ENCODE results near the gene OCRL. TPM values are rescaled to one million over a fixed set of nuclear protein-coding genes. Genes with fewer than 3 reads are reported as not detected.

Gene OCRL
- total RNA-seq, 1 experiment from 2014 or later, result 24.2 TPM

- Histone ChIP-seq H3K4me3 (ENCODE audit: low read depth, low read length) (no peak overlapping the region), H3K4me1 (no peaks in the 10 kb centered on the region), H3K27me3 (replicated peaks; ENCODE audit: control insufficient read depth, insufficient read depth, low read length) (no peaks in the 10 kb centered on the region), H3K9me3 (no peaks in the 10 kb centered on the region), H3K36me3 (ENCODE audit: control insufficient read depth, insufficient read depth, low read length) (no peaks in the 10 kb centered on the region; the same call in 1 of the 2 replicates)
- no TSS peak for BruUV-seq (replicated peaks)
- no peak for DNase-seq
- H3K4me1 Mint-ChIP-seq (ENCODE audit: low read depth, unreplicated experiment), result no peaks in the 10 kb centered on the region
- ChIA-PET CTCF (no interaction called here), POLR2A (no interaction called here)
- TF ChIP-seq CTCF (IDR thresholded peaks at IDR 0.05; ENCODE audit: insufficient read depth in 1 of 2, low read depth in 1 of 2, low read length in 1 of 2, severe bottlenecking in 1 of 2, unreplicated experiment in 1 of 2), result no peak
- peaks cover 5% of the 10 kb centered on the region for H3K36me3 Mint-ChIP-seq (ENCODE audit: insufficient read depth, unreplicated experiment)
- no peak overlapping the region for H3K27ac Mint-ChIP-seq (ENCODE audit: unreplicated experiment)
- H3K27me3 Mint-ChIP-seq (ENCODE audit: insufficient read depth, unreplicated experiment), result no peaks in the 10 kb centered on the region
- H3K9me3 Mint-ChIP-seq (ENCODE audit: unreplicated experiment), result no peaks in the 10 kb centered on the region
- intact Hi-C loops (cut with micrococcal nuclease; ENCODE audit: unreplicated experiment), result no loop called here
- H3K4me3 Mint-ChIP-seq (ENCODE audit: unreplicated experiment), result no peak overlapping the region
Observed at GRCh38 chrX:129594781-129595180, 54.7 kb downstream of the OCRL start.

DNA sequence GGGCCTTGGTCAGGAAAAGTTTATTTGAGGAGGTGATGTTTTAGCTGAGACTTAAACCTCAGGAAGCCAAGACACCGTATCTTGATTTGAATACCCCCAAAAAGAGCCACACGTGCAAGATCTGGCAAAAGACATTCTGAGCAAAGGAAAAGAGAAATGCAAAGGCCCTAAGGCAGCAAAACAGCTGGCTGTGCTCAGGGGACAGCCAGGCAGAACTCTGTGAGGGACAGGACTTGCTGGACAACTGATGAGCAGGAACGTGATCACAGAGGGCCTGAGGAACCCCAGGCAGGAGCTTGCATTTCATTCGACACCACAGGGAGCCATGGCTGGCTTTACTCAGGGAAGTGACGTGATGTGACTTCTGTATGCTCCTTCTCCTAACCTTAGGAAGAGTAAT, 56.0 kb downstream of the OCRL start:
- H3K36me3 ChIP-seq (ENCODE audit: control insufficient read depth, insufficient read depth, low read length), result no peaks in the 10 kb centered on the region; the same call in 1 of the 2 replicates
- no TSS peak for BruUV-seq (replicated peaks)
- POLR2A ChIA-PET, result no interaction called here
- H3K4me3 ChIP-seq (ENCODE audit: low read depth, low read length), result no peak overlapping the region
- H3K4me1 ChIP-seq, result no peaks in the 10 kb centered on the region
- Mint-ChIP-seq H3K27me3 (ENCODE audit: insufficient read depth, unreplicated experiment) (no peaks in the 10 kb centered on the region), H3K27ac (ENCODE audit: unreplicated experiment) (no peak overlapping the region), H3K4me3 (ENCODE audit: unreplicated experiment) (no peak overlapping the region), H3K9me3 (ENCODE audit: unreplicated experiment) (no peaks in the 10 kb centered on the region), H3K4me1 (ENCODE audit: low read depth, unreplicated experiment) (no peaks in the 10 kb centered on the region), H3K36me3 (ENCODE audit: insufficient read depth, unreplicated experiment) (peaks cover 5% of the 10 kb centered on the region)
- no peaks in the 10 kb centered on the region for H3K27me3 ChIP-seq (replicated peaks; ENCODE audit: control insufficient read depth, insufficient read depth, low read length)
- no peak for DNase-seq
- CTCF ChIA-PET, result no interaction called here
- no peak for TF ChIP-seq CTCF (IDR thresholded peaks at IDR 0.05; ENCODE audit: insufficient read depth in 1 of 2, low read depth in 1 of 2, low read length in 1 of 2, severe bottlenecking in 1 of 2, unreplicated experiment in 1 of 2)
- intact Hi-C loops (cut with micrococcal nuclease; ENCODE audit: unreplicated experiment), result no loop called here
- no peaks in the 10 kb centered on the region for H3K9me3 ChIP-seq

DNA sequence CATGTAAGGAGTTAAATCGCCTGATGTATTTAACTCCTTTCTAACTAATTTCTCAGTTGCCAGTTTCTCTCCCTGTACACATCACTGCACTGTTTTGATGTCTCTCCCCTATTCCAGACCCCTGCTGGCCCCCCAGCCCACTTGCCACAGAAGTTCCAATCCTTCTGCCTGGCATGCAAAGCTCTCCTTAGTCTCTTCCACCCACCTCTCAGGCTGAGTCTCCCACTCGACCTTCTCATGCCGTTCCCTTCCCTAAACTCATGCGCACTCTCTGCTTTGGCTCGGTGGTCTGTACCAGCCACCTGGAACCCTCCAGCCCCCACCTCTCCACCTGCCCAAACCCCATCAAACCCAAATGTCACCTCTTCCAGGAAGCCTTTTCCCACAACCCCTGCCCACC, 57.8 kb downstream of the OCRL start:
- Mint-ChIP-seq H3K4me1 (ENCODE audit: low read depth, unreplicated experiment) (no peaks in the 10 kb centered on the region), H3K4me3 (ENCODE audit: unreplicated experiment) (no peak overlapping the region)
- CTCF ChIA-PET, result no interaction called here

More for the DNA sequence above, 57.8 kb downstream of the OCRL start:
- intact Hi-C loops (cut with micrococcal nuclease; ENCODE audit: unreplicated experiment), result no loop called here
- POLR2A ChIA-PET, result no interaction called here
- Histone ChIP-seq H3K27me3 (replicated peaks; ENCODE audit: control insufficient read depth, insufficient read depth, low read length) (no peaks in the 10 kb centered on the region), H3K9me3 (no peaks in the 10 kb centered on the region), H3K4me1 (no peaks in the 10 kb centered on the region), H3K36me3 (ENCODE audit: control insufficient read depth, insufficient read depth, low read length) (no peaks in the 10 kb centered on the region; the same call in 1 of the 2 replicates), H3K4me3 (ENCODE audit: low read depth, low read length) (no peak overlapping the region)
- H3K36me3 Mint-ChIP-seq (ENCODE audit: insufficient read depth, unreplicated experiment), result no peaks in the 10 kb centered on the region
- no peaks in the 10 kb centered on the region for H3K27me3 Mint-ChIP-seq (ENCODE audit: insufficient read depth, unreplicated experiment)
- no peaks in the 10 kb centered on the region for H3K9me3 Mint-ChIP-seq (ENCODE audit: unreplicated experiment)
- no peak for DNase-seq
- TF ChIP-seq CTCF (IDR thresholded peaks at IDR 0.05; ENCODE audit: insufficient read depth in 1 of 2, low read depth in 1 of 2, low read length in 1 of 2, severe bottlenecking in 1 of 2, unreplicated experiment in 1 of 2), result no peak
- H3K27ac Mint-ChIP-seq (ENCODE audit: unreplicated experiment), result no peak overlapping the region
- no TSS peak for BruUV-seq (replicated peaks)
